ENCODE results near the gene URI1. TPM values are rescaled to one million over a fixed set of nuclear protein-coding genes. Genes with fewer than 3 reads are reported as not detected.

URI1 gene
- total RNA-seq, 1 donor, result 60.9 TPM

DNA sequence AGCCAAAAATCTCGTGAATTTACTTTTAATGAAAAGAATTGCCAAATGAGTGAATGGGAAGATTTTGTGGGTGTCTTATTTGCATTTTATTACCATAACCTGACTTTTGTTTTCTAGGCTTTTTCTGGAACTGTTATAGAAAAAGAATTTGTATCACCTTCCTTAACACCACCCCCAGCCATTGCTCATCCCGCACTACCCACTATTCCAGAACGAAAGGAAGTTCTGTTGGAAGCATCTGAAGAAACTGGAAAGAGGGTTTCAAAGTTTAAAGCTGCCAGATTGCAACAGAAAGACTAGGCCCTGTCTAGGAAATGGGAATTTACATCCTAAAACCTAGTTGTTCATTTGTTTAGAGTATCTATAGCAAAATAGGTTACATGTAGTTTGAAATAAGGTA, 72.7 kb downstream of the URI1 start:
- TF ChIP-seq, protein P1, sequence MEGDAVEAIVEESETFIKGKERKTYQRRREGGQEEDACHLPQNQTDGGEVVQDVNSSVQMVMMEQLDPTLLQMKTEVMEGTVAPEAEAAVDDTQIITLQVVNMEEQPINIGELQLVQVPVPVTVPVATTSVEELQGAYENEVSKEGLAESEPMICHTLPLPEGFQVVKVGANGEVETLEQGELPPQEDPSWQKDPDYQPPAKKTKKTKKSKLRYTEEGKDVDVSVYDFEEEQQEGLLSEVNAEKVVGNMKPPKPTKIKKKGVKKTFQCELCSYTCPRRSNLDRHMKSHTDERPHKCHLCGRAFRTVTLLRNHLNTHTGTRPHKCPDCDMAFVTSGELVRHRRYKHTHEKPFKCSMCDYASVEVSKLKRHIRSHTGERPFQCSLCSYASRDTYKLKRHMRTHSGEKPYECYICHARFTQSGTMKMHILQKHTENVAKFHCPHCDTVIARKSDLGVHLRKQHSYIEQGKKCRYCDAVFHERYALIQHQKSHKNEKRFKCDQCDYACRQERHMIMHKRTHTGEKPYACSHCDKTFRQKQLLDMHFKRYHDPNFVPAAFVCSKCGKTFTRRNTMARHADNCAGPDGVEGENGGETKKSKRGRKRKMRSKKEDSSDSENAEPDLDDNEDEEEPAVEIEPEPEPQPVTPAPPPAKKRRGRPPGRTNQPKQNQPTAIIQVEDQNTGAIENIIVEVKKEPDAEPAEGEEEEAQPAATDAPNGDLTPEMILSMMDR (IDR thresholded peaks at IDR 0.05; ENCODE audit: insufficient read depth, low read depth, low read length), result no peak
- no peak for DNase-seq (ENCODE audit: low read depth)
- no peak overlapping the region for H3K4me3 ChIP-seq (ENCODE audit: low read depth, low read length)

DNA sequence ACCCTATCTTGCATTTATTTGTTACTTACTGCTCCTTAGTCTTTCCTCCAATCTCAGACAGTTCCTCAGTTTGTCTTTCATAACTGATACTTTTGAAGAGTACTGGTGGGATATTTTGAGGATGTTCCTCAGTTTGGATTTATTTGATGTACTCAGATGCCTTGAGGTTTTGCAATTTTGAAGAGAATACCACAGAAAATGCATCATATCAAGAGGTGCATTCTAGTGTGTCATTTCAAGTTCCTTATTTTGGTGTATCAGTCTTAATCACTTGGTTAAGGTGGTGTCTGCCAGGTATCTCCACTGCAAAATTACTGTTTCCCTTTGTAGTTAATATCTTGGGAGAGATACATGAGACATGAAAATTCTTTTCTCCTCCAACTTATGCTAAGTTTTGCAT, 75.1 kb downstream of the URI1 start:
- H3K4me3 ChIP-seq (ENCODE audit: low read depth, low read length), result no peak overlapping the region
- no peak for DNase-seq (ENCODE audit: low read depth)
- TF ChIP-seq, protein P1 (IDR thresholded peaks at IDR 0.05; ENCODE audit: insufficient read depth, low read depth, low read length), result no peak

DNA sequence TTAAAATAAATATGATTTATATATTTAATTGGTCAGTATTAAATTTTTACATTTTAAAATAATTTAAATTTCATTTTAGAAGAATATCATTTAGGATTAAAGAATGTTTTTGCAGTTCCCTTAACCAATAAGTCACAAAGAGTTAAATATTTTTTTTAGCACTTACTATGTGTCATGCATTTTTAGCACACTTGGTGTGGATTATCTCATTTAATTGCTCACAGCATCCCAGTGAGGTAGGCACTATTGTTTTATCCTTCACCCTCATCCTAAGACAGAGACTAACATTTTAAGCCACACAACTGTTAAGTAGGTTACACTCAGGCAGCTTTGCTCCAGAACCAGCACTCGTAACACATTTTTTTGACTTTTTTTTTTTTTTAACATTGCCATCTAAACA, 78.2 kb downstream of the URI1 start:
- no peak overlapping the region for H3K4me3 ChIP-seq (ENCODE audit: low read depth, low read length)
- TF ChIP-seq, protein P1 (IDR thresholded peaks at IDR 0.05; ENCODE audit: insufficient read depth, low read depth, low read length), result no peak
- DNase-seq (ENCODE audit: low read depth), result no peak

DNA sequence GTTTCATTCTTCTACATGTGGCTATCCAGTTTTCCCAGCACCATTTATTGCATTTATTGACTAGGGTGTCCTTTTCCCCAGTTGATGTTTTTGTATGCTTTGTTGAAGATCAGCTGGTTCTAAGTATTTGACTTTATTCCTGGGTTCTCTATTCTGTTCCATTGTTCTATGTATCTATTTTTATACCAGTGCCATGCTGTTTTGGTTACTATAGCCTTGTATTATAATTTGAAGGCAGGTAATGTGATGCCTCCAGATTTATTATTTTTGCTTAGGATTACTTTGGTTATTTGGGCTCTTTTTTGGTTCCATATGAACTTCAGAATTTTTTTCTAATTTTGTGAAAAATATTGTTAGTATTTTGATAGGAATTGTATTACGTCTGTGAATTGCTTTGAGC, 80.6 kb downstream of the URI1 start:
- TF ChIP-seq, protein P1 (IDR thresholded peaks at IDR 0.05; ENCODE audit: insufficient read depth, low read depth, low read length), result no peak
- no peak for DNase-seq (ENCODE audit: low read depth)
- no peak overlapping the region for H3K4me3 ChIP-seq (ENCODE audit: low read depth, low read length)

DNA sequence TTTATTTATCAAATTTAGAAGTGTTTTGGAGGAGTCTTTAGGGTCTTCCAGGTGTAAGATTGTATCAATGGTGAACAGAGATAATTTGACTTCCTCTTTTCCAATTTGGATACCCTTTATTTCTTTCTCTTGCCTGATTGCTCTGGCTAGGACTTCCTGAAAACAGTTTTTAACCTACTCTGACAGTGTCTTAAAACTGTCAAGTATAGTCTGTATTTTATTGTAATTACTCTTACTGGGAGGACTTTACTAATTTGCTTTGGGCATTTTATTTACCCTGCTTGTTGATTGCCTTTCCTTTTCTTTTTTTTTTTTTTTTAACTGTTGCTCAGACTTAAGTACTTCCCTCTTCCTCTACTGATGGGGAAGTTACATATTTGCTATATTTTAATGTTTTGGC, 81.3 kb downstream of the URI1 start:
- DNase-seq (ENCODE audit: low read depth), result no peak
- no peak overlapping the region for H3K4me3 ChIP-seq (ENCODE audit: low read depth, low read length)
- TF ChIP-seq, protein P1 (IDR thresholded peaks at IDR 0.05; ENCODE audit: insufficient read depth, low read depth, low read length), result no peak

DNA sequence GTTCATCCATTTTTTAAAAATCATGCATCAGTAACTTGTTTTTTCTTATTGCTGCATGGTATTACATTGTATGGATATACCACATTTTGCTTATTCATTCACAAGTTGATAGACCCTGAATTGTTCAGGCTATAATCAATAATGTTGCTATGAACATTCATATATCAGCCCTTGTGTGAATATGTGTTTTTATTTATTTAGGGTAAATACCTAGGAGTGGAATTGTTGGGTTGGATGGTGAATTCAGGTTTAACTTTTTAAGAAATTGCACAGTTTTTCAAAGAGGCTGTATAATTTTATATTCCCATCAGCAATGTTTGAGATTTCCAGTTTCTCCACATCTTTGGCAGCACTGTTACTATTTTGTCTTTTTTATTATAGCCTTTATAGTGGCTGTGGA, 82.1 kb downstream of the URI1 start:
- TF ChIP-seq, protein P1 (IDR thresholded peaks at IDR 0.05; ENCODE audit: insufficient read depth, low read depth, low read length), result no peak
- no peak overlapping the region for H3K4me3 ChIP-seq (ENCODE audit: low read depth, low read length)
- no peak for DNase-seq (ENCODE audit: low read depth)

DNA sequence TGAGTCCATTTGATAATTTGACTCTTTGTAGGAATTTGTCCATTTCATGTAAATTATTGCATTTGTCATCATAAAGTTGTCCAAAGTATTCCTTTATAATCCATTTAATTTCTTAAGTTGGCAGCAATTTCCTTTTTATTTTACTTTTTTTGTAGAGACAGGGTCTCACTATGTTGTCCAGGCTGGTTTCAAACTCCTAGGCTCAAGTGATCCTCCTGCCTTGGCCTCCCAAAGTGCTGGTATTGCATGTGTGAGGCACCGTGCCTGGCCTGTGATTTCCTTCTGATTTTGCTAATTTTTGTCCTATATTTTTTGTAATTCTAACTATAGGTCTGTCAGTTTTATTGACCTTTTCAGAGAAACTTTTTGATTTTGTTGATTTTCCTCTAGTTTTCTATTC, 84.9 kb downstream of the URI1 start:
- DNase-seq (ENCODE audit: low read depth), result no peak
- H3K4me3 ChIP-seq (ENCODE audit: low read depth, low read length), result no peak overlapping the region
- TF ChIP-seq, protein P1 (IDR thresholded peaks at IDR 0.05; ENCODE audit: insufficient read depth, low read depth, low read length), result no peak
